ENCODE results near the gene DNAJC15. TPM values are rescaled to one million over a fixed set of nuclear protein-coding genes. Genes with fewer than 3 reads are reported as not detected.

Gene DNAJC15
- total and polyA plus RNA-seq, 11 donors = 12.8 to 39.2 (median 25.9) TPM

GRCh38 chr13:43094901-43095300 is 71.5 kb downstream of the DNAJC15 start:
- Histone ChIP-seq H3K27ac (peak overlapping the region in 1 of 12 donors; percentile 30), H3K9me3 (peaks cover 0 to 13% (median 0%) of the 10 kb centered on the region in 12 donors), H3K36me3 (peaks cover 0 to 3% (median 0%) of the 10 kb centered on the region in 9 donors), H3K27me3 (no peaks in the 10 kb centered on the region), H3K4me3 (no peak overlapping the region), H3K4me1 (peaks cover 0 to 24% (median 11%) of the 10 kb centered on the region in 12 donors)
- intact Hi-C loops (cut with DNase I) = no loop called here
- 86 to 96% (median 95%) methylated on average over 1 of the region's 1 CpG for WGBS, 4 donors
- no peak for DNase-seq
- TF ChIP-seq POLR2A (IDR thresholded peaks at IDR 0.05) (no peak), CTCF (IDR thresholded peaks at IDR 0.05) (no peak)
- no peak for ATAC-seq

GRCh38 chr13:43095771-43096719 is 72.7 kb downstream of the DNAJC15 start:
- Histone ChIP-seq H3K27me3 (no peaks in the 10 kb centered on the region), H3K9me3 (peaks cover 0 to 15% (median under 1%) of the 10 kb centered on the region in 12 donors), H3K4me1 (peaks cover 0 to 24% (median 11%) of the 10 kb centered on the region in 12 donors), H3K4me3 (no peak overlapping the region), H3K36me3 (no peaks in the 10 kb centered on the region), H3K27ac (peak overlapping the region in 1 of 12 donors; percentile 30)
- TF ChIP-seq CTCF (IDR thresholded peaks at IDR 0.05) = no peak
- no peak for TF ChIP-seq POLR2A (IDR thresholded peaks at IDR 0.05)
- intact Hi-C loops (cut with DNase I) = no loop called here
- DNase-seq (no peak), ATAC-seq (no peak)
- 58 to 71% (median 61%) methylated on average over 2 of the region's 2 CpGs for WGBS, 4 donors

GRCh38 chr13:43100667-43101066 is 77.3 kb downstream of the DNAJC15 start:
- H3K36me3 ChIP-seq = no peaks in the 10 kb centered on the region

More at GRCh38 chr13:43100667-43101066, 77.3 kb downstream of the DNAJC15 start:
- ATAC-seq = no peak
- WGBS, 4 donors = 96 to 100% (median 98%) methylated on average over 2 of the region's 2 CpGs
- H3K27ac ChIP-seq = no peak overlapping the region
- no peak overlapping the region for H3K4me3 ChIP-seq
- TF ChIP-seq CTCF (IDR thresholded peaks at IDR 0.05) (no peak), POLR2A (IDR thresholded peaks at IDR 0.05) (no peak)
- peaks cover 0 to 20% (median 8%) of the 10 kb centered on the region in 12 donors for H3K4me1 ChIP-seq
- no peak for DNase-seq
- no peaks in the 10 kb centered on the region for H3K27me3 ChIP-seq
- peaks cover 0 to 26% (median 6%) of the 10 kb centered on the region in 12 donors for H3K9me3 ChIP-seq
- intact Hi-C loops (cut with DNase I) = no loop called here

Measured in heart left ventricle (tissue), 16 donors.